ENCODE measurements around the gene HMX2.

HMX2 gene

DNA sequence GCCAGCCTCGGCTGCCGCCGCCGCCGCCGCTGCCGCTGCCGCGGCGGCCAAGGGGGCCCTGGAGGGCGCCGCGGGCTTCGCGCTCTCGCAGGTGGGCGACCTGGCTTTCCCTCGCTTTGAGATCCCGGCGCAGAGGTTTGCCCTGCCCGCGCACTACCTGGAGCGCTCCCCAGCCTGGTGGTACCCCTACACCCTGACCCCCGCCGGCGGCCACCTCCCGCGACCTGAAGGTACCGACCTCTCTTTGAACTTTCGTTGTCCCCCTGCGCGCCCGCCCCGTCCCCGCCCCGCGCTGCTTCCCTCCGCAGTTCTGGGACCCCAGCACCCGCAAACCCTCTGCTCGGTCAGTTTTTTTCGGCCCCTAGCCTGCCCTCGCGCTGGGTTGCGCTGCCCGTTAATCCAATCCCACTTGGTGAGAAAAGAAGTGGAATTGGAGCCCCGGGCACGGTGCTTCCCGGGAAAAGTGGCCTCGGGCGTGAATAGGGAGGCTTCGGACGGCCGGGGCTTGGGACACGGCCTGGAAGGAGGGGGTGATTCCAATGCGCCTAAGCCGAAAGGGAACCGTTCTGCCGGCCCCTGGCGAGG is 11.6 kb upstream of the HMX2 start:
- in situ Hi-C loops (cut with HindIII; ENCODE audit: low pct_ligation_motif_present, low pct_unique_long_range_greater_than_20kb, low sequenced_read_pairs), result no loop called here
- DNase-seq, result no peak

DNA sequence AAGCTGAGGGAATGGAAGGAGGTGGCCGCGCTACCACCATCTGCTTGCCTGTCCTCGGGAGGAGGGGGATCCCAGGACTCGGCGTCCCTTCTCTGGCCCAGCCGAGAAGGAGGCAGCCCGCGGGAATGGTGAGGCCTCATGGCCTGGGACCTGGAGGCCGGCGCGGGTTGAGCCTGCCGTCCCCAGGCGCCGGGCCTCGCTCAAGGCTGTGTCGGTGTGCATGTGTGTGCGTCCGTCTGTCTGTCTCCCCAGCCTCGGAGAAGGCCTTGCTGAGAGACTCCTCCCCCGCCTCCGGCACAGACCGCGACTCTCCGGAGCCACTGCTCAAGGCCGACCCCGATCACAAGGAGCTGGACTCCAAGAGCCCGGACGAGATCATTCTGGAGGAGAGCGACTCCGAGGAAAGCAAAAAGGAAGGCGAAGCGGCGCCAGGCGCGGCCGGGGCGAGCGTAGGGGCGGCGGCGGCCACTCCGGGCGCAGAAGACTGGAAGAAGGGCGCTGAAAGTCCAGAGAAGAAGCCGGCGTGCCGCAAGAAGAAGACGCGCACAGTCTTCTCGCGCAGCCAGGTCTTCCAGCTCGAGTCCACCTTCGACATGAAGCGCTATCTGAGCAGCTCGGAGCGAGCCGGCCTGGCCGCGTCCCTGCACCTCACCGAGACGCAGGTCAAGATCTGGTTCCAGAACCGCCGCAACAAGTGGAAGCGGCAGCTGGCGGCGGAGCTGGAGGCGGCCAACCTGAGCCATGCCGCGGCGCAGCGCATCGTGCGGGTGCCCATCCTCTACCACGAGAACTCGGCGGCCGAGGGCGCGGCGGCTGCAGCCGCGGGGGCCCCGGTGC is 10.9 kb upstream of the HMX2 start:
- in situ Hi-C loops (cut with HindIII; ENCODE audit: low pct_ligation_motif_present, low pct_unique_long_range_greater_than_20kb, low sequenced_read_pairs), result no loop called here
- no peak for DNase-seq

DNA sequence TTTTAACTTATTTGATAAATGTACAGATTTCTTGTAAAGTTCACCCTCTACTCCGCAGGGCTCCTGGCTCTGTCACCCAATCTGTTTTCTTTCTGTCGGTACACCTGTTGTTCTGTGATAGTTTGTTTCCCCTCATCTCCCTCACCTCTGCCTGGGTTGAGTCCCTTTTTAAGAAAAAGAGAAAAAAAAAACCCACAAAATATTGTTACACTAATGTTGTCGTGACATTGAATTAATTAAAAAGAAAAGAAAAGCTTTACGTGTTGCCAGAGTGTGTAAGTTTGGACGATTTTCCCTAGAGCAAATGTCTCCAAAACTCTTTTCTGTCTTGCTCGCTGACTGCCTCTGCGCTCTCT is 8.8 kb upstream of the HMX2 start:
- DNase-seq, result no peak
- in situ Hi-C loops (cut with HindIII; ENCODE audit: low pct_ligation_motif_present, low pct_unique_long_range_greater_than_20kb, low sequenced_read_pairs), result no loop called here

DNA sequence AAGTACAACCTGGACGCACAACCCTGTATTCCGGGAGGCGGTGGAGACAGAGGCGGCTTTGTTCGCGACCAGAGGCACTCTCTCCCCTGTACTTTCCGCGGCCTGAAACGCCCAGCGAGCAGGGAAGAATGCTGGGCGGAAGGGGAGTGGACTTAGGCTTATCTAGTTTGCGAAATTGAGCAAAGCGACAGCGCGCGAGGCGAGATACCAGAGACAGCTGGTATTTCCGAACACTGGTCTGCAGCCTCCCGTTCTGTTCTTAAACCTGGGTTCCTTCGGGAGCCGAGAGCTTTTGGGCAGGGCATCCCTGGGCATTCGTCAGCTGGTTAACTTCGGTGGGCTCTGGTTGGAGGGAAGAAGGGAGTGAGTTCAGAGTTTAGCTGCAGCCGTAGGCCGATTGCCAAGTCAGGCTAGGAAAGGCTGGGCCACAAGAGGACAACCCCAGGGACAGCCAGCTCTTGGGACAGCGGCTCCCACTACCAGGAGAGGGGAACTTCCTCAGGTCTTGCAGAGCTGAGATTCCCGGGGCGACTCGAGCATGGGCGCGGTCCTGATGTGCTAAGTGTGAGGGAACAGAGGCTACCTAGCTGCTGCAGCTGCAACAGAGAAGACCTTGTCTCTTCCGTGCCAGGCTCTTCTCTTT is 8.3 kb upstream of the HMX2 start:
- DNase-seq, result no peak
- in situ Hi-C loops (cut with HindIII; ENCODE audit: low pct_ligation_motif_present, low pct_unique_long_range_greater_than_20kb, low sequenced_read_pairs), result no loop called here

DNA sequence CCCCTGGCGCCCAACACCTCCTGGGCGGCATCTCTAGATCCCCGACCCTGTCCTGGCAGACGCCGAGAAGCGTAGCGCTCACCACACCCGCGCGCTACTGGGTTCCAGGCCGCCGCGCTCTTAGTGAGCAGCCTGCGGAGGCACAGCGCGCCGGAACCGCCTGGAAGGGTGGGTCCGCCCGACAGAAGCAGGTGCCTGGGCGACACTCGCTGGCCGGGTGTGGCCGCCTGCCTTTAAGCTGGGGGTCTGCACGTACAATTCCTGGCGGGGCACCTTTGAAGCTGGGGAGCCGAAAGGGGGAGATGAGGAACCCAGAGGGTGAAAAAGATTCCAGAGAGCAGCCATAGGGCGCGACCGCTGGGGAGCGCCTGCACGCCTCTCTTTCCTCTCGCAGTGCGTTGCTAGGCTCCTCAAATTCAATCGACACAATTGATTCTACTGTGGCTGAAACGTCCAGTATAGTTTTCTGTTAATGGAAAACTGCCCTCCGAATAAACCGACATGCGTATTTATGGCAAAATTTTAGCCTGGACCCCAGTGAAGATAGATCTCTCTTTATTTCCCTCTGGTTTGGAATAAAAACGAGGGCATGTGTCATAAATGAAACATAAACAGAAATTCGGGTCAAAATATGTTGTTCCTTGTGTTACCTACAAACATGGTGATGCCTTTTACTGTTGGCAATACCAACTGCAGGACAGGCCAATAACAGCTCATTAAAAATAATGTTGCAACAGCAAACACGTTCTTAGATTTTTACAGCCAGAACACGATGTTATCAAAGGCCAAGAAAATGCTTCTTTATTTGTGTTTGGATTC is 7.6 kb upstream of the HMX2 start:
- in situ Hi-C loops (cut with HindIII; ENCODE audit: low pct_ligation_motif_present, low pct_unique_long_range_greater_than_20kb, low sequenced_read_pairs), result no loop called here
- no peak for DNase-seq

DNA sequence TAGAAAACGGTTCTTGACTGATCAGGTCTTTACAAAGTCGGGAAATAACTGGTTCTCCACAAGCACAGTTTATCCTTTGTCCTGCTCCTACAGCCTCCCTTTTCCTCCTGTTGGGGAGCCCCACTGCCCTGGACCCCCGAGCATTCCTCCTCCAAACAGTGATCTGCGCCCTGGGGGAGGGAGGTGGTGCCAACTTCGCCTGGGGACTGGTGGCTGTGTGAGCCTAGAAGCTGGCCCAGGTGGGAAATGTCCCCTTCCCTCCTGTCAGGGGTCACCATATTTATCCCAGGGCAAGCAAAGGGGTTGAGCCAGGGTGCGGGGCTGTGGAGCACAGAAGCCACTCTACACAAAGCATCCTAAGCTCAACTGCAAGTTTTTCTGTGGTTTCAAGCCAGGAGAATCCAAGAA is 6.9 kb upstream of the HMX2 start:
- in situ Hi-C loops (cut with HindIII; ENCODE audit: low pct_ligation_motif_present, low pct_unique_long_range_greater_than_20kb, low sequenced_read_pairs), result no loop called here
- DNase-seq, result no peak

DNA sequence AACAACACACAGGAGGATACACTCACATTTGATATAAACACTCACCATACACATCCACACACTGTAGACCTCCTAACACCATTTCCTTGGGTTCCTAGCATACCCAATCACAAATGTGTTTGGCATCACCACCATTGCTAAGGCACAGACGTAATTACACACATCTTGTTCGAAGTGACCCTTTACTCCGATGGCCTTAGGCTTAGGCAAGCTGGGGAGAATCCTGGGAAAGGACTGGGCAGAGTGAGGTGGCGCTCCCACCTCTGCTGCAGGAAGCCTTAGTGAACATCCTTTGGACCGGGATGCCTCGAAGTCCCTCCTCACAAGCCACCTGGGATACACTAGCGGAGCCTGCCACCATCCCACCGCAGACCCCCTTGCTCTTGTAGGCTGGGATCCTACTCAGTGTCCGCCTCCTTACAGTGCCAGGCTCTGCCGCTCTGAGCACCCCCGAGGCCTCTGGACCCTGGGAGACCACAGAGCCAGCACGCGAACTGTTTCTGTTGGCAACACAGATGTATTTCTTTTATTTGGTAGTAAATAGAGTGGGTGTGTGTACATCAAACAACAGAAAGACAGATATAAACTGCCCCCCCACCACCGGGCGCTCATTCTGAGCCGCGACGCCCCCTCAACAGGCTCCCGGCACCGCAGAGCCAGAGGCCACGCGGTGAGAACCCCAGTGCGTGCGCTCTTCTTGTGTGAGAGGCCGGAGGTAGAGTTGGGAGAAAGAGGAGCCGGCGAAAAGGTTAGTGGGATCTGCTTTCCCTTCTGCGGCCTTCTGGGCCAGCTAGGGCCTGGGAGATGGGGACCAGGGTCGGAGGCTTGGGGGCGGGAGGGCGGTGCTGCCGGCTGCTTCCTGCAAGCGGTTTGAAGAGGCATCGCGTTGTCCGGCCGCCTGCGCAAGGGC is 5.9 kb upstream of the HMX2 start:
- no peak for DNase-seq
- in situ Hi-C loops (cut with HindIII; ENCODE audit: low pct_ligation_motif_present, low pct_unique_long_range_greater_than_20kb, low sequenced_read_pairs), result no loop called here

DNA sequence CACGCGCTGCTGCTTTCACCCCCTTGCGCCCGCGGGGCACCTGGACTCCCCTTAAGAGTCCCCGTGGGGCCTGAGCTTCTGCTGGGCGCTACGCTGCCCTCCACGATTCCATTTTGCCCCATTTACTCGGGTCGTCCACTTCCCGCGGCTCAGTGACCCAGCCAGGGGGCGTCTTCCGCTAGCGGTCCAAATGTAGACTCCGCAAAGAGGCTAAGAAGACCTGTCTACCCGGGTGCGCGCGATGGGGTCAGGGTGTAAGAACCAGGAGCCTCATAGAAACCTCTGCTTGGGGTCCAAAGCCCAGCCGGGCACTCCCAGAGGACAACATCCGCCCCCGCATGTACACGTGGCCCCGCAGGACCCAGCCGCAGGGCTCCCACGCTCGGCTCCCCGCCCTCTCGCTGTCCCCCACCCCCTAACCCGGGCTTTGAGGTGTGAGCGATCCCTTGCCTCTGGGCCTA is 5.2 kb upstream of the HMX2 start:
- DNase-seq, result no peak
- in situ Hi-C loops (cut with HindIII; ENCODE audit: low pct_ligation_motif_present, low pct_unique_long_range_greater_than_20kb, low sequenced_read_pairs), result no loop called here

DNA sequence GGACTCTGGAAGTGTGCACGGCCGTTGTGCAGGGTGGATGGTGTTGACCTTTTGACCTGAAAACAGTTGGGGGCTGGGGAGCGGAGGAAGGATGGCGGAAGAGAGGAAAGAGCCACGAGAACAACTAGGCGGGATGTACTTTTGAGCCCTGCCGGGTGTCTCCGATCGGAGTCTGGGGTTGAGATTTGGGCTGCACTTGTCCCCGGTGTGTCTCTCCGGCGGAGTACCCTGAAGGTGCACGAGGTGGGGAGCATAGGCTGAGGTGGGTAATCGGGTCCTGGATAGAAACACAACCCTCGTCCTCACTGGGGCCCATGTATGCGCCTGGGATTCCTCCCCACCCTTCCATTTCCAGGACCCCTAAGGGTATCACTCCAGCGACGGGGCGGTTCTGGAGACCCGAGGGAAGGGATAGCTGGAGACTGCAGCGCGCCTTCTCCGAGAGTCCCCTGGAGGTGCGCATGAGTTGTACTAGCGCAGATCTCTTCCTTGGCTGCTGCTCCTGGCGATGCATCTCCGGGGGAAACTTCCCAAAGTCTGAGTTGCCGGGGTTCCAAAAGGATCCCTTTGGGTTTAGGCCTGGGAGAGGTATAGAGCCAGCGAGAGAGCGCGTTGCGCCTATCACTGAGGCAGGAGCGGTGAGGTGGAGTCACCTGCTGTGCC is 4.6 kb upstream of the HMX2 start:
- in situ Hi-C loops (cut with HindIII; ENCODE audit: low pct_ligation_motif_present, low pct_unique_long_range_greater_than_20kb, low sequenced_read_pairs), result no loop called here
- DNase-seq, result no peak

DNA sequence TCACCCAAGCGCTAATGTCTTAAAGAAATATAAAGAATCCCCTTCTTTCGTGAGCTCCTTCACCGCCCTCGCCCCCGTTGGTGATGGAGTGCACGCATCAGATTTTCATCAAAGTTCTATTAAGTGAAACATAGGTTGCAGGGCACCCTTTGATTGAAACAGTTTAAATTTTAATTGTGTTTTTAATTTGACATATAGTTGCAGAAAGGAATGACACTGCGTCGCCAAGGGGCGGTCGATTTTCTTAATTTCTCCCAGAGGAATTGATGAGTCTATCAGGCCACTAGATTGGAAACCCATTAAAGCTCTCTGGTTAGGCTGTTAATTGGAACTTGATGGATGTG is 4.1 kb upstream of the HMX2 start:
- in situ Hi-C loops (cut with HindIII; ENCODE audit: low pct_ligation_motif_present, low pct_unique_long_range_greater_than_20kb, low sequenced_read_pairs), result no loop called here
- no peak for DNase-seq

DNA sequence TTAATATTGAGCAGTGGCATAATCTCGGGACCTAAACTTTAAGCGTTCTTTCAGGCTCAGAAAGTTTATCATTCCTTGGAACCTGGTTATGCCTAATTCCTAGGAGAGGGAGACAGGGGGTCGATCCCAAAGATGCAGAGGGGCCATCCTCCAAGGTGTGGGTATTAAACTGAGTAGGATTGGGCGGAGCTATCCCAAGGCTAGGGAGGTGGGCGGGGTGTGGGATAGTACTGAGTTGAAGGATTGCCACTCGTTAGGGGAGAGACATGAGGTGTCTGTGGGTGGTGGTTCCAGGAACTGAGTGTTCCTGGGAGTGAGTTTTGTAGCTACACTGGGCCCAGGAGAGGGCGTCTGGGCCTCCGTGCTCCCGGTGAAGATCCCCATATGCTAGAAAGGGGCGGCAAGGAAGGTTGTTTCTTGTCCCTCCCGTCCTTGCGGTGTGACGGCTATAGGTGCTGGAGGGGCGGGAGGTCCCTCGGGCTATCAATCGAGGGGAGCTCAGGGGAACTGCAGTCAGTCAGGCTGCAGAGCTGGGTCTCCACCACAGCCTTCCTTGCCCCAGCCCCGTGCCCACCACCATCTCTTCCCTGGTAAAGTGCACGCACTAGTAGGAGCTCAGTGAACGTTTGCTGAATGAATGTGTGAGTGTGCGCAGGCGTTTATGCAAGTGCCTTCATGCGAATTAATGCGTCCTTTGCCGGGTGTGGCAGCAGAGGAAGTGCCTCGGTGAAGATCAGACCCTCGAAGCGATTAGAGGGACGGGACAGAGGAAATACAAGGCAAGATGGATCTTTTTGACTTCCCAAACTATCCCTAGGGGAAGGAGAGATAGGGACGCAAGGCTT is 3.0 kb upstream of the HMX2 start:
- in situ Hi-C loops (cut with HindIII; ENCODE audit: low pct_ligation_motif_present, low pct_unique_long_range_greater_than_20kb, low sequenced_read_pairs), result no loop called here
- peak; percentile 46 for DNase-seq

DNA sequence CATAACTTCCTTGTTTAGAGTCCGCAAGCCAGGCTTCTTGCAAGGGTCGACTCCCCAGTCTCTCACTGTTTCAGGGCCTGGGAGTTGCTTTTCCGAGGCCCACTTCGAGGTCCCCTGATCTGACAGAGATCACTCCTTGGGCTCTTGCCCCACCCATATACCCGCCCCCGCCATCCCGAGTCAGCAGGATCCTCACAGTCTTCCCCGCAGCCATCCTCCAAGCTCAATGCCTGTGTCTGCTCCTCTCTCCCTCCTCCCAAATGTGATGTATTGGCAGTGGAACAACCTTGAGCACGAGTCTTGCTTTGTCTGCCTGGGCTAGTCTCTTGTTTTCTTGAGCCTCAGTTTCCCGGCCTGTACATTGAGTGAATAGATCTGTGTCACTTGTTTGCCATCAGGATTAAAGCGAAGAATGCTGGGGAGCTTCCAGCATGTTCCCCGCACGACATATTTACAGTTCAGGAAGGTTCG is 2.4 kb upstream of the HMX2 start:
- no peak for DNase-seq
- in situ Hi-C loops (cut with HindIII; ENCODE audit: low pct_ligation_motif_present, low pct_unique_long_range_greater_than_20kb, low sequenced_read_pairs), result no loop called here

DNA sequence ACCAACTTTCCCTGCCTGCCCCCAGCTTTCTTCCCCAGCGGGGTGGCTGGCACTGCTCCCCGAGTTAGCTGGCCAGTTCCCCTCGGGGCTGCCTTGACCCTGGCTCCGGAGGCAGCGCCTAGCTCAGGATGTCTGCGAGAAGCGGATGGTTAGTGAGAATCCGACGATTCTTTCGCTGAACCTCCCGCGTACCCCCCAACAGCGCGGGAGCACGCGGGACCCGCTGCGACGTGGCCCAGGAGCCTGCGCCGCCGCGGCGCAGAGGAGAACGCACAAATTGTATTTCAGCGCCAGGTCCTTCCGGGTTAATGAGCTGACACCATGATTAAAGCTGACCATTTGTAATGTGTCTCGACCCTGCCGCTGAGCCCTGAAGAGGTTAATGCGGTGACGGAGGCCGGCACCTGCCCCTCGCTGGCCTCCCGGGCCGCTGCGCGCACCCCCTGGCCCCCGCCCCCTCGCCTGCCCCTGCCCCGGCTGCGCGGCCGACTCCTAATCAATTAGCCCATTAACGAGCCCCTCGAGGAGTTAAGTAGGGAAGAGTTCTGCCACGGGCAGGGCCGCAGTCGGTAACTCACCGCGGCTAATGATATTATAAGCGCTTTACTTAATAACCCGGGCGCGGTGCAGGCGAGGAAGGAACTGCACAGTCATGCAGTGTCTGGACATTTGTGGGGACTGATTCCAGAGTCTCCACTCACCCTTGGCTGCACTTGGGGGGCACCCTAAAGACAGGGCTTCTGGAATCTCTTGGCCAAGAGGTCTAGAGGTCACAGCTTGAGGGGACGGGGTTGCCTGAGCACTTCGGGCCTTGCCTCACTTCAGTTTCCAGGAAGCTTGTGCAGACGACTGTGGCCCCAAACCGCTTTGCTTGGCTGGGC is 1.7 kb upstream of the HMX2 start:
- in situ Hi-C loops (cut with HindIII; ENCODE audit: low pct_ligation_motif_present, low pct_unique_long_range_greater_than_20kb, low sequenced_read_pairs), result no loop called here
- DNase-seq, result no peak

DNA sequence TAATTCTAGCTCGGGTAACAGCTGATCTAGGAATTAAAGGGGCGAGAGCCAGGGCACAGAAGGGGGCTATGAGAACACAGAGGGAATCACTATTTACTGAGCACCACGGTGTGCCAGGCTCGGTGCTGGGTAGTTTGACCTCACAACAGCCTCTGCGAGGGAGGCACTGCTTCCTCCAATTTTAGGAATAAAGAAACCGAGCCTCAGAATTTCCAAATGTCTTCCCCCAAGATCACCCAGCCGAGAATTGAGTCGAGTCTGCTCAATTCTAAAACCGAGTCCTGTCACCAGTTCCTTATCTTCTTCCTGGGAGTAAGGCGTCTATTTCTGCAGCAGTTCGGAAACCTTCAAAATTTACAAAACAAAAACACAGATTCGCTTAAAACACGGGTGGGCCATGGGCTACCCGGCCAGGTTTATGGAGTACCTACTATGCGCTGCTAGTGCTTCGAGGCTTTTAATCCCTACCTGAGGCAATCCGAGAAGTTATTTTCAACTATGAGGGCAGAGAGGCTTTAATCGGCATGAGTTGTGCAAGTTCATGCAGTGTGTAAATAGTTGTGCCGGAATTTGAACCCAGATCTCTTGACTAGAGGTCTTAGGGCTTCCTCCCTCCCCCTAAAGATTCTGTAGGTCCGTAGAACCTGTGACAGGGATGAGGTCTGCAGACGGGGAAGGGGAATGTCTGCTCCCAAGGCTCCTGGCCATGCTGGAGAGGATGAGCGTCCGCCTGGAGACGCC is 872 bp upstream of the HMX2 start:
- DNase-seq, result no peak
- in situ Hi-C loops (cut with HindIII; ENCODE audit: low pct_ligation_motif_present, low pct_unique_long_range_greater_than_20kb, low sequenced_read_pairs), result no loop called here

DNA sequence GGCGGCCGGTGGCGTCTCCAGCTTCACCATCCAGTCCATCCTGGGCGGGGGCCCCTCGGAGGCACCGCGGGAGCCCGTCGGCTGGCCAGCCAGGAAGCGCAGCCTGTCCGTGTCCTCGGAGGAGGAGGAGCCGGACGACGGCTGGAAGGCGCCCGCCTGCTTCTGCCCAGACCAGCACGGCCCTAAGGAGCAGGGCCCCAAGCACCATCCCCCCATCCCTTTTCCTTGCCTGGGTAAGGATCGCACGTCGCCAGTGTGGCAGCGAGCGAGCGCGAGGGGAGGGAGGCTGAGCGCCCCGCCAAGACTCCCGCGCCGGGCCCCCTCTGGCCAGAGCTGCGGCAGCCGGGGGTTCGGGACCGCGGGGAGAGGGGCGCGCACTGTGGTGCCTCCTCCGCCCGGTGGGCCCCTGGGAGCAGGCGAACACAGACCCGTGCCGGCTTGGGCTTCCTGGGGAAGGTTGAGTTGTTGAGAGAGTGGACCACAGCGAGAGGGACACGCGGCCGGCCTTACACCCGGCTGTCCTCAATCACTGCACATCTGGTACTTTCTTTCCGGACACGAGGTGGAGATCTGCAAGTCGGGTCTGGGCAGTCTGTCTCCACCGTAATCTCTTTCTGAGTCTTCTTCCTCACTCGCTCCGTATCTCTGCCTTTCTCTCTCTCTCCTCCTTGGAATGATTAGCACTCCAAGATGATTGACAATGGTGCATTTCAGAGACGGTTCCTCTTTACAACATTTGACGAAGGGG is 652 bp downstream of the HMX2 start:
- in situ Hi-C loops (cut with HindIII; ENCODE audit: low pct_ligation_motif_present, low pct_unique_long_range_greater_than_20kb, low sequenced_read_pairs), result no loop called here
- no peak for DNase-seq

Data from ACHN (cell line).